Stimulated activated naive CD8-positive, alpha-beta T cell treated with anti-CD3 and anti-CD28 coated beads, Interleukin-15, Interleukin-2, amounts not matched to agents 100 ng/mL and 50 ng/mL, for 24 hours (primary cell): ENCODE data around the gene WFIKKN2.
"Not testable (repeated sequence)": the region's sequence is repeated elsewhere in the genome, so short reads cannot be mapped to it uniquely, and the experiment has no call there.

Experiments used
- H3K27ac Mint-ChIP-seq: one replicate; pipeline ENCODE4 v1.8.0; 2021; ENCODE audit warnings: mild to moderate bottlenecking, mixed read lengths
- H3K27me3 Mint-ChIP-seq: one replicate; pipeline ENCODE4 v1.8.0; 2021; ENCODE audit warnings: mixed read lengths
- H3K36me3 Mint-ChIP-seq: one replicate; pipeline ENCODE4 v1.8.0; 2021; ENCODE audit warnings: low read depth, mixed read lengths
- H3K4me1 Mint-ChIP-seq: one replicate; pipeline ENCODE4 v1.8.0; 2021; ENCODE audit warnings: low read depth, mixed read lengths
- H3K4me3 Mint-ChIP-seq: one replicate; pipeline ENCODE4 v1.8.0; 2021; ENCODE audit warnings: mild to moderate bottlenecking, mixed read lengths
- H3K9me3 Mint-ChIP-seq: one replicate; pipeline ENCODE4 v1.8.0; 2021; ENCODE audit warnings: mixed read lengths

The WFIKKN2 gene

GRCh38 chr17:50853015-50853615 is 17.7 kb downstream of the WFIKKN2 start:
- Mint-ChIP-seq H3K27ac (peak overlapping the region; percentile 85), H3K36me3 (no peaks in the 10 kb centered on the region), H3K4me1 (peaks cover 14% of the 10 kb centered on the region), H3K4me3 (peak overlapping the region; percentile 42), H3K9me3 (no peaks in the 10 kb centered on the region), H3K27me3 (no peaks in the 10 kb centered on the region)

GRCh38 chr17:50853781-50854180 is 18.4 kb downstream of the WFIKKN2 start:
- Mint-ChIP-seq H3K4me1 (peaks cover 14% of the 10 kb centered on the region), H3K4me3 (no peak overlapping the region), H3K36me3 (no peaks in the 10 kb centered on the region), H3K27me3 (no peaks in the 10 kb centered on the region), H3K9me3 (no peaks in the 10 kb centered on the region), H3K27ac (no peak overlapping the region)

- H3K36me3 Mint-ChIP-seq = no peaks in the 10 kb centered on the region
- H3K4me1 Mint-ChIP-seq = peaks cover 15% of the 10 kb centered on the region
- H3K4me3 Mint-ChIP-seq = no peak overlapping the region
- H3K9me3 Mint-ChIP-seq = no peaks in the 10 kb centered on the region
- no peaks in the 10 kb centered on the region for H3K27me3 Mint-ChIP-seq
- no peak overlapping the region for H3K27ac Mint-ChIP-seq
These were observed 20.4 kb downstream of the WFIKKN2 start for GRCh38 chr17:50855708-50856330.

DNA sequence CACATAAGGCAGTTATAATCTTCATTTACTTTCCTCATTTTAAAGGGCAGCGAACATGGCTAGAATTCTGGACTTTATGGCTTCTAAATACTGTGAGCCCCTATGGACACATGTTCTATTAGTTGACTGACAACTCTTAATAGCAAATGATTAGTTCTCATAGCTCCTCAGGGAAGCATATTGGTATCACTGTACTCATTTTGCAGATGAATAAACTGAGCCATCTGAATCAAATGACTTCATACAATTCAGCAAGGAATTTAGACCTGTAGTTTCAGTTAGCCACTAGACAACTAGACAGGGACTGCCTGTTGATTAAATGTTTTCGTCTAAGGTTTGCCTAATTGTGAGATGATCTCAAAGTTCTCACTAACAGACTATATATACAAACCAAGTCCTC is 21.0 kb downstream of the WFIKKN2 start:
- Mint-ChIP-seq H3K27me3 (no peaks in the 10 kb centered on the region), H3K9me3 (no peaks in the 10 kb centered on the region), H3K4me1 (peaks cover 21% of the 10 kb centered on the region), H3K27ac (no peak overlapping the region), H3K4me3 (no peak overlapping the region), H3K36me3 (peaks cover 1% of the 10 kb centered on the region)

DNA sequence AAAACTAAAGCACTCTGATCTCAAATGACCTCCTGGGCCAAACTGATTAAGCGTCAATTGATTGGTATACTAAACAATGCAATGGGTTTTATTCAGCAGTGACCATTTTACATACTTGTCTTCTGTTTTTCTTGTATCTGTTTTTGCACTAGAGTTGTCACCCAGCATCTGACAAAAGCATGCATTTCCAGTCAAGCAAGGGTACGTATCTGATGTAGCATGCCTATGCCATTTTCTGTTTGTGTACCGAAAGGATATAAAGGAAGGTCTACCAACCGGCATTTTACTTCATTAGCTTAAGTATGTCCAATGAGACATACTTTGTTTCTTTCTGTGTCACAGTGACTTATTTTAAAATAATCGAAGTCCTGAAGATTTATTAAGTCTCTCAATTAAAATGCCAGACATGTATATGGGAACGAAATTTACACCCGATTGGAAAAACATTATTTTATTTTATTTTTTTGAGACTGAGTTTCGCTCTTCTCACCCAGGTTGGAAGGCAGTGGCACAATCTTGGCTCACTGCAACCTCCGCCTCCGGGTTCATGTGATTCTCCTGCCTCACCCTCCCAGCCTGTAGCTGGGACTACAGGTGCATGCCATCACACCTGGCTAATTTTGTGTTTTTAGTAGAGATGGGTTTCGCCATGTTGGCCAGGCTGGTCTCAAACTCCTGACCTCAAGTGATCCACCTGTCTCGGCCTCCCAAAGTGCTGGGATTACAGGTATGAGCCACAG is 23.3 kb downstream of the WFIKKN2 start:
- no peaks in the 10 kb centered on the region for H3K9me3 Mint-ChIP-seq
- peaks cover 19% of the 10 kb centered on the region for H3K36me3 Mint-ChIP-seq
- H3K27ac Mint-ChIP-seq = no peak overlapping the region
- peaks cover 24% of the 10 kb centered on the region for H3K4me1 Mint-ChIP-seq
- no peak overlapping the region for H3K4me3 Mint-ChIP-seq
- H3K27me3 Mint-ChIP-seq = no peaks in the 10 kb centered on the region

DNA sequence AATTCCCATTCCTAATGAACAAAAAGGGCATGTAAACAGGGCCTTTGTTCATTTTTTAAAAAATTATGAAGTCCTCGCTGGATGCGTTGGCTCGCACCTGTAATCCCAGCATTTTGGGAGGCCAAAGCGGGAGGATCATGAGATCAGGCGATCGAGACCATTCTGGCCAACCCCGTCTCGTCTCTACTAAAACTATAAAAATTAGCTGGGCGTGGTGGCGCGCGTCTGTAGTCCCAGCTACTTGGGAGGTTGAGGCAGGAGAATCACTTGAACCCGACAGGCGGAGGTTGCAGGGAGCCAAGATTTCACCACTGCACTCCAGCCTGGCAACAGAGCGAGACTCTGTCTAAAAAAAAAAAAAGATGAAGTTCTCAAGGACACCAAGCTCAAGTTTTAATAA is 24.3 kb downstream of the WFIKKN2 start:
- H3K4me3 Mint-ChIP-seq, H3K9me3 Mint-ChIP-seq, H3K27me3 Mint-ChIP-seq, H3K27ac Mint-ChIP-seq: not testable (repeated sequence)
- peaks cover 20% of the 10 kb centered on the region for H3K36me3 Mint-ChIP-seq
- H3K4me1 Mint-ChIP-seq = peaks cover 35% of the 10 kb centered on the region

- peaks cover 20% of the 10 kb centered on the region for H3K36me3 Mint-ChIP-seq
- peaks cover 41% of the 10 kb centered on the region for H3K4me1 Mint-ChIP-seq
- H3K4me3 Mint-ChIP-seq = no peak overlapping the region
- H3K27me3 Mint-ChIP-seq = no peaks in the 10 kb centered on the region
- no peak overlapping the region for H3K27ac Mint-ChIP-seq
- H3K9me3 Mint-ChIP-seq = no peaks in the 10 kb centered on the region
These were observed 25.9 kb downstream of the WFIKKN2 start for GRCh38 chr17:50861334-50861676.

DNA sequence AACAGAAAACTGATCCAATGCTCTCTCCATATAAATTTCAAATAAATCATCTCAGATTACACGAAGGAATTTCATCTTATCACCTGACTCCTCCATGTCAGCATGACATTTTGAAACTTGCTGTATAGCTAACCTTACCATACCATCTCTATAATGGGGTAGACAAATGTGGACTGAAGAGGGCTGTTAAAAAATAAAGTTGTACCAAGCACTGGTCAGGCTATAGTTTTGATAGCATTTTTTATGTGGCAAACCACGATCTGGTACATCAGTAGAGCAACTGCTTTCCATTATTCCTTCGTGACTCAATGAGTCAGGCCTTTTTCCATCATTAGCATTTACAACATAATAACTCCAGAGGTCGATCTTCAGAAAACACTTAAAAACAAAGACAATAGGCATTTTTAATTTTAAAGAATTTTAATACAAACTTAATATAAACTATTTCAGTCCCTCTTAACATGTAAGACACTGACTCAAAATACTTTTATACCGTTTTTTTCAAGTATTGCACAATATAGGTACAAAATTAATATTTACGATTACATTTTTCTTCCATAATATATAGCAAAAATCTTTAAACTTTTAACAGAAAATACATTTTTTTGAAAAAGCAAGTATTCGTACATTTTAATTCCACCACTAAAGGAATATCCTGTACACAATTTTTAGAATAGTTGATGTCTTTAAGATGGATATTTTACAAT is 26.6 kb downstream of the WFIKKN2 start:
- peak overlapping the region; percentile 57 for H3K27ac Mint-ChIP-seq
- peaks cover 41% of the 10 kb centered on the region for H3K4me1 Mint-ChIP-seq
- peak overlapping the region; percentile 54 for H3K4me3 Mint-ChIP-seq
- peaks cover 20% of the 10 kb centered on the region for H3K36me3 Mint-ChIP-seq
- no peaks in the 10 kb centered on the region for H3K27me3 Mint-ChIP-seq
- H3K9me3 Mint-ChIP-seq = no peaks in the 10 kb centered on the region

DNA sequence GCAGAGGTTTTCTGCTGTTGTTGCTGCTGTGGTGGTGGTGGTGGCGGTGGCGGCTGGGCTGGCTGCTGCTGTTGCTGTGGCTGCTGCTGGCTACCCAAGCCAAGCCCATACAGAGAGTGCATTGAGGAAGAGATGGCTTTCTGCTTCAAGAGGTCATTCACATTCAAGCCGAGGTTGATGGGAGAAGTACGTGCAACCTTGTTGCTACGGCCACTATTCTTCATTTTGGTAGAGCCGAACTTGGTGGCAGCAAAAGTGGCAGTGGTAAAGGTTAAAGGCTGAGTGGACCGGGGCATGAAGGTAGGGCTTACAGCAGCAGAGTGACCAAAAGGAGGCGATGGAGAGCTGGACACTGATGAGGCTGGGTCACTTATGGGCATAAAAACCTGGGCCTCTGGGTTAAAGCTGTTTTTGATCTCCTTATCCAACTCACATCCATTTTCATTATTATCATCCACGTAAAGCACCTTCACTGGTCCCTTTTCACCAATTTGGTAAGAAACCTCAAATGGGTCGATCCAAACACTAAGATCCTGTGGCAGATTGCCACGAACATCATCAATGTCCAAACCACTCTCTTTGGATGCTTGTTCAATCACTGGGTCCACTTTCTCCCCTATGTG is 27.9 kb downstream of the WFIKKN2 start:
- peaks cover 53% of the 10 kb centered on the region for H3K4me1 Mint-ChIP-seq
- H3K9me3 Mint-ChIP-seq = no peaks in the 10 kb centered on the region
- H3K27ac Mint-ChIP-seq = peak overlapping the region; percentile 77
- H3K4me3 Mint-ChIP-seq = peak overlapping the region; percentile 100
- H3K27me3 Mint-ChIP-seq = no peaks in the 10 kb centered on the region
- peaks cover 20% of the 10 kb centered on the region for H3K36me3 Mint-ChIP-seq

DNA sequence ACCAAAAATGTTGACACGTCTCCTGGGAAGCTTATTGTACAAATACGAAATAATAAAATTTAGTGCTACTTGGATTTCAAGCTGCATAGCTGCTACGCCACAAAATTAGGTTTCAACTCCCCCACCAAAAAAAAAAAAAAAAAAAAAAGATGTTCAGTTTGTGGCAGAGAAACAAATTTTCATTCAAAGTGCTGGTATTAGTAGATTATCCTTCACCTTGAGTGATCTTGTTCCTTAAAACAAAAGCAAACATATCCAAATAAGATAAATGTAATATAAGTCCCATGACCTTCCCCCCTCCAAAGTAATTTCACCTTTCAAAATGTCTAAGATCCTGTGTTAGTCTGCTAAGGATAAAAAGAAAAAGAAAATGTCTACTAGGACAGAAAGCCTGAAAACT is 28.5 kb downstream of the WFIKKN2 start:
- Mint-ChIP-seq H3K27me3 (no peaks in the 10 kb centered on the region), H3K4me3 (peak overlapping the region; percentile 100), H3K36me3 (peaks cover 20% of the 10 kb centered on the region), H3K27ac (peak overlapping the region; percentile 77), H3K9me3 (no peaks in the 10 kb centered on the region), H3K4me1 (peaks cover 59% of the 10 kb centered on the region)

DNA sequence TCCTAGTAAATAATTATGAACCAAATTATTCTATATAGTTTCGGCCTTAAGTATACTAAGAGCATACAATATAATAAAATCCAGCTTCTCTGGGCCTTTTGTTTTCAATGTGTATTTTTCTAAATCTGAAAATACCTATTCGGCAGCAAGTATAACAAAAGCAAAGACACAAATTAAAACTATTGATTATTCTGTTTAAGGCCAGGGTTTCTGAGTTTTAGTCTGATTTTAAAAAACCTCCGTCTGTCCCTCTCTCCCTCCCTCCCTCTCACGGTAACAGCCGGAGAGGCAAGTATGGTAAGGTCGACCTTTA is 29.3 kb downstream of the WFIKKN2 start:
- Mint-ChIP-seq H3K36me3 (peaks cover 20% of the 10 kb centered on the region), H3K4me1 (peaks cover 62% of the 10 kb centered on the region), H3K9me3 (no peaks in the 10 kb centered on the region), H3K4me3 (peak overlapping the region; percentile 100), H3K27ac (peak overlapping the region; percentile 99), H3K27me3 (no peaks in the 10 kb centered on the region)

DNA sequence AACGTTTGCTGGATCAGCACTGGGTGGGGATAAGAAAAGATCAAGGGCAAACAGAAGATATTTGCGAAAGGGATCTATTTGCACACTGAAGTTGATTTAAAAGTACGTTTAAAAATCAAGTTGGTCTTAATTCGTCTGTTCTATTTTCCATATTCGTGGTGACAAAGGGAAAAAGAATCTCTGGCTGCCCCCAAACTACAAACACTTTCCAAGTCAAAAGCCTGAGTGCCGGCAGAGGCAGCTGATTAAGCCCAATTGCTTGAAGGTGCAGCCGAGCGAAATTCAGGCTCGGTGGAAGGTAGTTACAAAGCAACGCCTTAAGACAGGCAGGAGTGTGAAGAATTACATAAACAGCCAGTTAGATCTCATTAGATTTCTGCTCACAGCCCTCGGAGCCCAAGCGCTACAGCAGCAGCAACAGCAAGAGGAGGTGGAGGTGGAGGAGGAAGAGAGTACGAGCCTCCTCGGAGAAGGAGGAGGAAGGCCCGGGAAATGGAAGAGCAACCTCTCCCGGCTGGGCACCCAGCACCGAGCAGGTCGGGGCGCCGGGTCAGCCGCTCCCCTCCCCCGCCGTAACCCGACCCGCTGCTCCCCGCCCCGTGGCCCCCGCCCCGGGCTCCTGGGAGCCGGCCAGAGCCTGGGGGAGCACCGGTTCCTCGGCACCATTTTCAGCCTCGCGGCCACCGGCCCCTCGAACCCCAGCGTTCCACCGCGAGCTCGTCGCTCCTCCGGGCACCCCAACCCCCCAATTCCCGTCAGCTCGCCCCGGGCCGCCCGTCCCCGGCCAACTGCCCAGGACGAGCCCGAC is 29.9 kb downstream of the WFIKKN2 start:
- Mint-ChIP-seq H3K4me1 (peaks cover 65% of the 10 kb centered on the region), H3K27ac (peak overlapping the region; percentile 99), H3K4me3 (peak overlapping the region; percentile 100), H3K9me3 (no peaks in the 10 kb centered on the region), H3K36me3 (peaks cover 20% of the 10 kb centered on the region), H3K27me3 (no peaks in the 10 kb centered on the region)

DNA sequence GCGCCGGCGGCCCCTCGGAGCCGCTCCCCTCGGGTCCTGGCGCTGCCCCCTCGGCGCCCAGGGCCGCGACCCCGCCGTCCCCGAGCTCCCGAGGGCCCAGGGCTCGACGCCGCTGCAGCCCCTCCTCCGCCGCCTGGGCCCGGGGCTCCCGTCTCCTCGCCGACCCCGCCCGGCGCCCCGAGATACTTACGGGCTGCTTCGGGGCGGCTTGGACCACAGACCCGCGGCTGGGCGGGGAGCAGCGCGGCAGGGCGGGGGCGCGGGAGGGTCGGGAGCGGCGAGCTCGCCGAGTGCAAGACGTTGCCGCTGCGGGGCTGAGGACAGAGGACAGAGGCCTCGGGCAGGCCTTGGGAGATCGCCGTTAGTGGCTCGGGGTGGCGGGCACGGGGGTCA is 30.5 kb downstream of the WFIKKN2 start:
- Mint-ChIP-seq H3K4me1 (peaks cover 65% of the 10 kb centered on the region), H3K4me3 (peak overlapping the region; percentile 97), H3K9me3 (no peaks in the 10 kb centered on the region), H3K36me3 (peaks cover 20% of the 10 kb centered on the region), H3K27me3 (no peaks in the 10 kb centered on the region), H3K27ac (no peak overlapping the region)

DNA sequence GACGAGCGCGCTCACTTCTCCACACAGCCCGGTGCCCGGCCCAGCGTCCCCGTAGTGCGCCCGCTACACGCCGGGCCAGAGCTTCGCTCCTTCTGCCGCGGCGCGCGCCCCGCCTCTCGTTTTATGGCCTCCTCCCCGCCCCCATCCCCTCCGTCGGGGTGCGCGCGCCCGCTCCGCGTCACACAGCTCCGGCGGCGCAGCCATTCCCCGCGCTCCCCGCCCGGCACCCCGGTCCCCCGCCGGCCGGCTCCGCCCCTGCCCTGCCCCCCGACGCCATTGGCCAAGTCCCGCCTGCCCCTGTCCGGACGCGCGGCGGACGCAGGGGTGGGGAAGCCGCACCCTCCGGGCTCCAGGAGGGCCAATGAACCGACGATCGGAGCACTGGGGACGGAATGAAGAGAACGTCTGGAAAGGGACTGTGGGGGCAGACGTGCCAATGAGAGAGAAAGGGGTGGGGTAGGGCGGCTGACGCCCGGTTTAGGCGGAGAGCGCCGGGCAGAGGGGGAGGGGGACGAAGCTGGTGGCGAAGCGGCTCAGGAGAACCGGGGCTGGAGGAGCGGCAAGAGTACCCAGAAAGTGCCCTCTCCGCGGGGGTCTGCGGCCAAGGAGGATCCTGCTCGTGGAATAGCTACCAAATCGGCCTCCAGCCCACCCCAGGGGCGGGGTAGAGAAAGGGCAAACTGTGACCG is 31.0 kb downstream of the WFIKKN2 start, which contains the start of gene TOB1:
Gene TOB1, minus strand, starts transcription at position 94 of the 689 bp plus-strand sequence. CDS start 2,337 bp downstream, outside the sequence.
- H3K4me1 Mint-ChIP-seq = peaks cover 65% of the 10 kb centered on the region
- H3K4me3 Mint-ChIP-seq = peak within 1 kb of the TSS; percentile 100
- no peaks in the 10 kb centered on the region for H3K27me3 Mint-ChIP-seq
- H3K27ac Mint-ChIP-seq = peak within 1 kb of the TSS; percentile 99
- H3K9me3 Mint-ChIP-seq = no peaks in the 10 kb centered on the region
- H3K36me3 Mint-ChIP-seq = peaks cover 19% of the 10 kb centered on the region
